ENCODE results near the gene ADAMTS3. TPM values are rescaled to one million over a fixed set of nuclear protein-coding genes. Genes with fewer than 3 reads are reported as not detected.

ADAMTS3 gene
- total and polyA plus RNA-seq, 9 of the 15 experiments (the other 6 are each of a cell fraction or from before 2014, with no cell fraction given), result 4.0 to 18.0 (median 12.1) TPM

DNA sequence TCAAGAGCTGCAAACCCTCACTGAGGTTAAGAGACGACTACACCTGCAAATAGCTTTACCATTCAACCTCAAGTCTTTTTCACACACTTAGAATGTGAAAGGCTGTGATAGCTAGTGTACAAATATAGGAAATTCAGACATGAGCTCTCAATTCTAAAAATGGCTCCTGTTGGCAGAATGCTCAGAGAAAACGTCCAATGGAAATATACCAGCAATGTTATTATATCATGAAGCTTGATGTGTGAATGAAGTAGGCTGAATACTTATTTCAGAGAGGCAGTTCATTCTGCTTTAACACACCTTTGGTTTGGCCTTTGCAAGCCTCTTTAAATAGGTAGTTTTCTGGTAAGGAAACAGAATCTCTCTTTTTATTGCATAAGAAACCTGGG is 227.6 kb downstream of the ADAMTS3 start:
- H3K4me3 ChIP-seq, result no peak overlapping the region
- FAIRE-seq (no peak), DNase-seq (ENCODE audit: extremely low read depth in 1 of 4, low spot score in 3 of 4) (no peak), ATAC-seq (no peak)
- H3K27me3 ChIP-seq (ENCODE audit: control insufficient read depth in 2 of 2, insufficient read depth in 2 of 2, low read length in 2 of 2), result no peaks in the 10 kb centered on the region
- no peaks in the 10 kb centered on the region for H4K20me1 ChIP-seq (replicated peaks; ENCODE audit: control insufficient read depth, insufficient read depth, low read length)
- H3K9ac ChIP-seq (ENCODE audit: insufficient read depth in 1 of 2, low read depth in 2 of 2, low read length in 2 of 2), result no peak overlapping the region
- ChIA-PET CTCF (ENCODE audit: low intra/inter-chr PET ratio) (no interaction called here), POLR2A (interaction anchor here (0.6 to 1.1 kb wide), 3 partner anchors 9 to 412 kb away, joined by 3 read pairs; no protein-coding TSS in a partner anchor)
- H3K27ac ChIP-seq (ENCODE audit: extremely low read depth, low read depth, low read length), result no peak overlapping the region
- no peak overlapping the region for H3K4me2 ChIP-seq (ENCODE audit: insufficient read depth, low read length)
- H2AFZ ChIP-seq (ENCODE audit: low read depth, low read length), result no peak overlapping the region
- H3K79me2 ChIP-seq (ENCODE audit: control insufficient read depth, insufficient read depth, low read length), result no peaks in the 10 kb centered on the region
- H3K9me3 ChIP-seq (replicated peaks; ENCODE audit: control insufficient read depth, insufficient read depth, low read depth, low read length), result no peaks in the 10 kb centered on the region
- intact Hi-C loops (cut with micrococcal nuclease) (no loop called here), in situ Hi-C loops (cut with MboI) (no loop called here)
- TF ChIP-seq NFE2 (IDR thresholded peaks at IDR 0.05; ENCODE audit: low read depth) (no peak), NCOA6 (IDR thresholded peaks at IDR 0.05) (no peak)
- TF ChIP-seq, protein P1, sequence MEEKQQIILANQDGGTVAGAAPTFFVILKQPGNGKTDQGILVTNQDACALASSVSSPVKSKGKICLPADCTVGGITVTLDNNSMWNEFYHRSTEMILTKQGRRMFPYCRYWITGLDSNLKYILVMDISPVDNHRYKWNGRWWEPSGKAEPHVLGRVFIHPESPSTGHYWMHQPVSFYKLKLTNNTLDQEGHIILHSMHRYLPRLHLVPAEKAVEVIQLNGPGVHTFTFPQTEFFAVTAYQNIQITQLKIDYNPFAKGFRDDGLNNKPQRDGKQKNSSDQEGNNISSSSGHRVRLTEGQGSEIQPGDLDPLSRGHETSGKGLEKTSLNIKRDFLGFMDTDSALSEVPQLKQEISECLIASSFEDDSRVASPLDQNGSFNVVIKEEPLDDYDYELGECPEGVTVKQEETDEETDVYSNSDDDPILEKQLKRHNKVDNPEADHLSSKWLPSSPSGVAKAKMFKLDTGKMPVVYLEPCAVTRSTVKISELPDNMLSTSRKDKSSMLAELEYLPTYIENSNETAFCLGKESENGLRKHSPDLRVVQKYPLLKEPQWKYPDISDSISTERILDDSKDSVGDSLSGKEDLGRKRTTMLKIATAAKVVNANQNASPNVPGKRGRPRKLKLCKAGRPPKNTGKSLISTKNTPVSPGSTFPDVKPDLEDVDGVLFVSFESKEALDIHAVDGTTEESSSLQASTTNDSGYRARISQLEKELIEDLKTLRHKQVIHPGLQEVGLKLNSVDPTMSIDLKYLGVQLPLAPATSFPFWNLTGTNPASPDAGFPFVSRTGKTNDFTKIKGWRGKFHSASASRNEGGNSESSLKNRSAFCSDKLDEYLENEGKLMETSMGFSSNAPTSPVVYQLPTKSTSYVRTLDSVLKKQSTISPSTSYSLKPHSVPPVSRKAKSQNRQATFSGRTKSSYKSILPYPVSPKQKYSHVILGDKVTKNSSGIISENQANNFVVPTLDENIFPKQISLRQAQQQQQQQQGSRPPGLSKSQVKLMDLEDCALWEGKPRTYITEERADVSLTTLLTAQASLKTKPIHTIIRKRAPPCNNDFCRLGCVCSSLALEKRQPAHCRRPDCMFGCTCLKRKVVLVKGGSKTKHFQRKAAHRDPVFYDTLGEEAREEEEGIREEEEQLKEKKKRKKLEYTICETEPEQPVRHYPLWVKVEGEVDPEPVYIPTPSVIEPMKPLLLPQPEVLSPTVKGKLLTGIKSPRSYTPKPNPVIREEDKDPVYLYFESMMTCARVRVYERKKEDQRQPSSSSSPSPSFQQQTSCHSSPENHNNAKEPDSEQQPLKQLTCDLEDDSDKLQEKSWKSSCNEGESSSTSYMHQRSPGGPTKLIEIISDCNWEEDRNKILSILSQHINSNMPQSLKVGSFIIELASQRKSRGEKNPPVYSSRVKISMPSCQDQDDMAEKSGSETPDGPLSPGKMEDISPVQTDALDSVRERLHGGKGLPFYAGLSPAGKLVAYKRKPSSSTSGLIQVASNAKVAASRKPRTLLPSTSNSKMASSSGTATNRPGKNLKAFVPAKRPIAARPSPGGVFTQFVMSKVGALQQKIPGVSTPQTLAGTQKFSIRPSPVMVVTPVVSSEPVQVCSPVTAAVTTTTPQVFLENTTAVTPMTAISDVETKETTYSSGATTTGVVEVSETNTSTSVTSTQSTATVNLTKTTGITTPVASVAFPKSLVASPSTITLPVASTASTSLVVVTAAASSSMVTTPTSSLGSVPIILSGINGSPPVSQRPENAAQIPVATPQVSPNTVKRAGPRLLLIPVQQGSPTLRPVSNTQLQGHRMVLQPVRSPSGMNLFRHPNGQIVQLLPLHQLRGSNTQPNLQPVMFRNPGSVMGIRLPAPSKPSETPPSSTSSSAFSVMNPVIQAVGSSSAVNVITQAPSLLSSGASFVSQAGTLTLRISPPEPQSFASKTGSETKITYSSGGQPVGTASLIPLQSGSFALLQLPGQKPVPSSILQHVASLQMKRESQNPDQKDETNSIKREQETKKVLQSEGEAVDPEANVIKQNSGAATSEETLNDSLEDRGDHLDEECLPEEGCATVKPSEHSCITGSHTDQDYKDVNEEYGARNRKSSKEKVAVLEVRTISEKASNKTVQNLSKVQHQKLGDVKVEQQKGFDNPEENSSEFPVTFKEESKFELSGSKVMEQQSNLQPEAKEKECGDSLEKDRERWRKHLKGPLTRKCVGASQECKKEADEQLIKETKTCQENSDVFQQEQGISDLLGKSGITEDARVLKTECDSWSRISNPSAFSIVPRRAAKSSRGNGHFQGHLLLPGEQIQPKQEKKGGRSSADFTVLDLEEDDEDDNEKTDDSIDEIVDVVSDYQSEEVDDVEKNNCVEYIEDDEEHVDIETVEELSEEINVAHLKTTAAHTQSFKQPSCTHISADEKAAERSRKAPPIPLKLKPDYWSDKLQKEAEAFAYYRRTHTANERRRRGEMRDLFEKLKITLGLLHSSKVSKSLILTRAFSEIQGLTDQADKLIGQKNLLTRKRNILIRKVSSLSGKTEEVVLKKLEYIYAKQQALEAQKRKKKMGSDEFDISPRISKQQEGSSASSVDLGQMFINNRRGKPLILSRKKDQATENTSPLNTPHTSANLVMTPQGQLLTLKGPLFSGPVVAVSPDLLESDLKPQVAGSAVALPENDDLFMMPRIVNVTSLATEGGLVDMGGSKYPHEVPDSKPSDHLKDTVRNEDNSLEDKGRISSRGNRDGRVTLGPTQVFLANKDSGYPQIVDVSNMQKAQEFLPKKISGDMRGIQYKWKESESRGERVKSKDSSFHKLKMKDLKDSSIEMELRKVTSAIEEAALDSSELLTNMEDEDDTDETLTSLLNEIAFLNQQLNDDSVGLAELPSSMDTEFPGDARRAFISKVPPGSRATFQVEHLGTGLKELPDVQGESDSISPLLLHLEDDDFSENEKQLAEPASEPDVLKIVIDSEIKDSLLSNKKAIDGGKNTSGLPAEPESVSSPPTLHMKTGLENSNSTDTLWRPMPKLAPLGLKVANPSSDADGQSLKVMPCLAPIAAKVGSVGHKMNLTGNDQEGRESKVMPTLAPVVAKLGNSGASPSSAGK (IDR thresholded peaks at IDR 0.05), result no peak
- H3K36me3 ChIP-seq (ENCODE audit: control insufficient read depth, insufficient read depth, low read length), result no peaks in the 10 kb centered on the region
- WGBS (ENCODE audit: insufficient coverage, low coverage, missing lambda C conversion rate), result 45% methylated on average over 2 of the region's 2 CpGs
- BruUV-seq (replicated peaks), result no TSS peak
- H3K9me1 ChIP-seq (ENCODE audit: control insufficient read depth, insufficient read depth, low read length), result no peaks in the 10 kb centered on the region
- no peaks in the 10 kb centered on the region for H3K4me1 ChIP-seq (replicated peaks in 1 of 2; ENCODE audit: control insufficient read depth in 2 of 2, insufficient read depth in 2 of 2, low read length in 2 of 2)

All from K562 (cell line).